HG03521 (cell line): ENCODE measurements around the gene CBFA2T3.
"Not testable (repeated sequence)": the region's sequence is repeated elsewhere in the genome, so short reads cannot be mapped to it uniquely, and the experiment has no call there.

ENCODE experiments used
- ATAC-seq: cut with Tn5 transposase; IDR thresholded peaks from one replicate; pipeline ENCODE4 v1.9.1; 2021; ENCODE audit warnings: mild to moderate bottlenecking, moderate library complexity; ENCODE audit not compliant: unreplicated experiment

CBFA2T3 gene

GRCh38 chr16:88894681-88895300 is 82.2 kb downstream of the CBFA2T3 start:
- ATAC-seq = no peak

GRCh38 chr16:88894266-88894665 is 82.7 kb downstream of the CBFA2T3 start:
- not testable (repeated sequence) for ATAC-seq

GRCh38 chr16:88893127-88893968 is 83.7 kb downstream of the CBFA2T3 start:
- ATAC-seq = no peak

- ATAC-seq = no peak
Observed at GRCh38 chr16:88892065-88892464, 84.9 kb downstream of the CBFA2T3 start.

- ATAC-seq = no peak
Observed at GRCh38 chr16:88891083-88891482, 85.9 kb downstream of the CBFA2T3 start.

GRCh38 chr16:88889702-88890352 is 87.2 kb downstream of the CBFA2T3 start:
- not testable (repeated sequence) for ATAC-seq

- ATAC-seq = no peak
Observed at GRCh38 chr16:88888461-88889387, 88.3 kb downstream of the CBFA2T3 start.

- no peak for ATAC-seq
Observed at GRCh38 chr16:88888057-88888456, 89.0 kb downstream of the CBFA2T3 start.

GRCh38 chr16:88886845-88887521 is 90.0 kb downstream of the CBFA2T3 start:
- no peak for ATAC-seq

GRCh38 chr16:88886420-88886844 is 90.6 kb downstream of the CBFA2T3 start:
- no peak for ATAC-seq

- ATAC-seq = no peak
Observed at GRCh38 chr16:88885693-88886280, 91.2 kb downstream of the CBFA2T3 start.

GRCh38 chr16:88884569-88885271 is 92.3 kb downstream of the CBFA2T3 start:
- ATAC-seq = no peak

GRCh38 chr16:88883946-88884345 is 93.1 kb downstream of the CBFA2T3 start:
- no peak for ATAC-seq

- no peak for ATAC-seq
Observed at GRCh38 chr16:88883117-88883895, 93.7 kb downstream of the CBFA2T3 start.

GRCh38 chr16:88882358-88883030 is 94.5 kb downstream of the CBFA2T3 start:
- no peak for ATAC-seq

- no peak for ATAC-seq
Observed at GRCh38 chr16:88881675-88882357, 95.2 kb downstream of the CBFA2T3 start.

GRCh38 chr16:88881007-88881615 is 95.9 kb downstream of the CBFA2T3 start:
- ATAC-seq = no peak
